A549 treated with GW870086 at 1 μM for 4 hours (cell line): ENCODE measurements around the gene LARGE2. TPM values are rescaled to one million over a fixed set of nuclear protein-coding genes. Genes with fewer than 3 reads are reported as not detected.

Experiments
- total RNA-seq: library from RNA; stranded (reverse); fragments of 200-300 nt; extraction: Qiagen RNA extraction; gene quantifications from 5 replicates; pipeline ENCODE4 v1.2.3, GENCODE V29; 2022; ENCODE audit warnings: low read depth

LARGE2 gene
- total RNA-seq, result 2.0 to 3.4 TPM (median 2.9 TPM) in 5 replicates

DNA sequence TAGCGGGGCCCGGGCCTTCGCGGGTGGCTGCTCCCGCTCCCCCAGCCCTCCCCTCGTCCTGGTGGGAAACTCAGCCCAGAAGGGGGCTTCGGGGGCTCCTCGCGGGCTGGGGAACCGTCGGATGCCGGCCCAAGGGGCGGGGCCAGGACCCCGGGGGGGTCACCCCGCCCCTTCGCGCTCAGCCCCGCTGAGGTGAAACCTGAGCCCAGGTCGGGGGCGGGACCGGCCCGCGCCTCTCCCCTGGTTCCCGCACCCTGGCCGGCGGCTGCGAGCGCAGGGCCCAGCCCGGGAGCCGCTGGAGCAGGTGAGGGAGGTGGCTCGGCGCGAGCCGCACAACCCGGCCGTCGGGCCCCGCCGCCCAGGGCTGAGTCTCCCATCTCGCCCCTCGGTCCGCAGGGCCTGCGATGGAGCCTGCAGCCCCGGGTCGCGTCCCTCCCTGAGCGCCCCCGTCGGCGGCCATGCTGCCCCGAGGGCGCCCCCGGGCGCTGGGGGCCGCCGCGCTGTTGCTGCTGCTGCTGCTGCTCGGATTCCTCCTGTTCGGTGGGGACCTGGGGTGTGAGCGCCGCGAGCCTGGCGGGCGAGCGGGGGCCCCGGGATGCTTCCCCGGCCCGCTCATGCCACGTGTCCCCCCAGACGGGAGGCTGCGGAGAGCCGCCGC is at the start of gene LARGE2:
TSS of gene LARGE2 (plus strand) at position 232 of the 658 bp plus-strand sequence. CDS start at position 459, 227 bp downstream.

DNA sequence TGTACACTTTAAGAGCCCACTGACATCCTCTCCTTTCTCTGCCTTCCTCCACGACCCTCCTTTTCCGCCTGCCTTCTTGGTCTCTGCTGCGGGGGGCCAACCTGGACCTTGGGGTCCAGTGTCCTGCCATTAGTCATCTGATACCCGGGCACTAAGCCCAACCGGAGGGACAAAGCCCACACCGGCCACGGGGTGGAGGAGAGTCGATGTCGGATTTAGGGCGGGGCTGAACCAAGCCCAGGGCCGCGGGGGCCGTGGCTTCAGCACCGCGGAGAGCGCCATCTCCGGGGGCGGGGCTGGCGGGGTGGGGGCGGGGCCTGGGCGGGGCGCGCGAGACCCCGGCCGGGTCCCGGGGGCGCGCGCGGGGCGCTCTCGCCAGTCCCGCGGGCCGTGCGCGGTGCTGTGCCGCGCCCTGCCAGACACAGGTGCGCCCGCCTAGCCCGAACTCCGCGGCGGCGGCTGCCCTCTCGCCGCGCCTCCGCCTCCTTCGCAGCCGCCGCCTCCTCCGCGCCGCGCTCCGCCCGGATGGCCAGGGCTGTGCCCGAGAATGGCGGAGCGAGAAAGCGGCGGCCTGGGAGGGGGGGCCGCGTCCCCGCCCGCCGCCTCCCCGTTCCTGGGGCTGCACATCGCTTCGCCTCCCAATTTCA is 37.1 kb upstream of the LARGE2 start, which contains the start of gene MAPK8IP1:
TSS of gene MAPK8IP1 (plus strand) at position 378 of the 647 bp plus-strand sequence. CDS start at position 548, 170 bp downstream.

DNA sequence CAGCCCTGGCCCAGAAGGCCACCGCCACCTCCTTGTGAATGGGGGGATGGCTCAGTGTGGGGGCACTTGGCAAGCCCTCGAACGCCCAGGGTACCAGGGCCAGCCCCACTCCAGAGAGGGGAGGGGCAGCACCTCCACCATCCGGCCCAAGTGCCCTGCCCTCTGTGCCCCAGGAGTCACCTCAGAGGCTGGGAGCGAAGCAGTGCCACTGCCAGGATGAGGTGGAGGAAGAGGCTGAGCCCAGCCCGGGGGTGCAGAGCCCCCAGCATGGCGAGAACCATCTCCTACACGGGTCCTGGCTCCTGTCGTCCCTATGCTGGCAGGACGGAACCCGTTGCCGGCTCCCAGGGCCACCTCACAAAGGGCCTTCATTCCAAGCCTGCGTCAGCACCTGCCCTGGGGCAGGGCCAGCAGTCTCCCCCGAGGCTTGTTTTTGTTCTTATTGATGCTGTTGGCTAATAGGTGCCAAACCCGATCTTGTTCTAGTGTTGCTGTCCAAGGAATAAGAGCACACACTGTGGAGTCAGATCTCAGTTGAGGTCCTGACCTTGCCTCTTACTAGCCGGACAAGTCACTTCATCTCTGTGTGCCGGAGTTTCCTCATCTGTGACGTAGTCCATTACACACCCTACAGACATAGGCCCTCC is 15.4 kb upstream of the LARGE2 start, which contains the start of gene FREY1:
TSS of gene FREY1 (minus strand) at position 307 of the 647 bp plus-strand sequence. CDS start at position 281, 26 bp downstream.

GRCh38 chr11:45917623-45918330 is 4.7 kb upstream of the LARGE2 start, which contains the start of gene PEX16:
Gene PEX16, minus strand, starts transcription at chr11:45917877. Its CDS starts 66 bp downstream, at chr11:45917811.

Other genes starting within 250 kb of the LARGE2 start
- gene SLC35C1, start 117.5 kb upstream of the LARGE2 start, total RNA-seq, result 28.2 to 34.1 TPM (median 32.0 TPM) in 5 replicates
- 3.8 to 4.7 TPM (median 4.0 TPM) in 5 replicates for gene CRY2, start 75.2 kb upstream of the LARGE2 start, total RNA-seq
- gene MAPK8IP1, start 37.0 kb upstream of the LARGE2 start, total RNA-seq, result 4.3 to 7.1 TPM (median 6.0 TPM) in 5 replicates
- 0.24 to 0.96 TPM (median 0.49 TPM) in 5 replicates for gene FREY1, start 15.4 kb upstream of the LARGE2 start, total RNA-seq
- 19.9 to 21.6 TPM (median 20.3 TPM) in 5 replicates for gene PEX16, start 4.8 kb upstream of the LARGE2 start, total RNA-seq
- 8.4 to 11.7 TPM (median 11.1 TPM) in 5 replicates for gene PHF21A, start 198.8 kb downstream of the LARGE2 start, total RNA-seq